Fibroblast of the aortic adventitia (primary cell): Measurements from ENCODE around the gene ARID3A. TPM values are rescaled to one million over a fixed set of nuclear protein-coding genes. Genes with fewer than 3 reads are reported as not detected.

Experiments
- DNase-seq: peaks from one replicate; pipeline ENCODE4 v3.0.0-alpha.2; 2010; ENCODE audit warnings: low read depth
- H3K4me3 ChIP-seq: 2 replicates; pipeline ENCODE4 v1.5.1; 2011; ENCODE audit warnings: low read depth, mild to moderate bottlenecking, control low read depth, low read length, moderate library complexity
- CTCF ChIP-seq: IDR thresholded peaks from 2 replicates; pipeline ENCODE4 v1.5.1; 2011; ENCODE audit warnings: mild to moderate bottlenecking, low read length, control low read depth, inconsistent platforms; ENCODE audit not compliant: insufficient read depth
- total RNA-seq: library from RNA; depleted of rRNA; stranded (reverse); fragments of >200 nt; gene quantifications from 2 replicates; pipeline ENCODE4 v1.2.3, GENCODE V29; 2012; ENCODE audit warnings: low replicate concordance

Gene ARID3A
- total RNA-seq, 1 donor: 11.2 TPM

- H3K4me3 ChIP-seq: no peak overlapping the region
- no peak for DNase-seq
- TF ChIP-seq CTCF: no peak
Measured at GRCh38 chr19:906480-906879, 19.4 kb upstream of the ARID3A start.

GRCh38 chr19:907183-907853 is 18.5 kb upstream of the ARID3A start:
- H3K4me3 ChIP-seq: no peak overlapping the region
- no peak for TF ChIP-seq CTCF
- DNase-seq: no peak

GRCh38 chr19:911197-912033 is 14.4 kb upstream of the ARID3A start:
- DNase-seq: no peak
- H3K4me3 ChIP-seq: peak overlapping the region; percentile 33
- no peak for TF ChIP-seq CTCF

- peak overlapping the region; percentile 71 for H3K4me3 ChIP-seq
- no peak for TF ChIP-seq CTCF
- DNase-seq: no peak
Measured at GRCh38 chr19:912181-913079, 13.4 kb upstream of the ARID3A start.

- no peak for TF ChIP-seq CTCF
- DNase-seq: peak; percentile 42
Measured at GRCh38 chr19:913080-913748, 12.6 kb upstream of the ARID3A start, which contains the start of gene R3HDM4. TSS of gene R3HDM4 (minus strand) at chr19:913219. CDS start at chr19:913157, 62 bp downstream.

GRCh38 chr19:916645-917322 is 9.1 kb upstream of the ARID3A start:
- DNase-seq: no peak
- H3K4me3 ChIP-seq: no peak overlapping the region
- TF ChIP-seq CTCF: no peak

More at GRCh38 chr19:913080-913748, 12.6 kb upstream of the ARID3A start, which contains the start of gene R3HDM4:
- peak within 1 kb of the TSS; percentile 71 for H3K4me3 ChIP-seq
